ENCODE data around the gene SRPRB. TPM values are rescaled to one million over a fixed set of nuclear protein-coding genes. Genes with fewer than 3 reads are reported as not detected.

Gene SRPRB
- polyA plus RNA-seq, 1 donor from 2014 or later: 46.9 TPM

DNA sequence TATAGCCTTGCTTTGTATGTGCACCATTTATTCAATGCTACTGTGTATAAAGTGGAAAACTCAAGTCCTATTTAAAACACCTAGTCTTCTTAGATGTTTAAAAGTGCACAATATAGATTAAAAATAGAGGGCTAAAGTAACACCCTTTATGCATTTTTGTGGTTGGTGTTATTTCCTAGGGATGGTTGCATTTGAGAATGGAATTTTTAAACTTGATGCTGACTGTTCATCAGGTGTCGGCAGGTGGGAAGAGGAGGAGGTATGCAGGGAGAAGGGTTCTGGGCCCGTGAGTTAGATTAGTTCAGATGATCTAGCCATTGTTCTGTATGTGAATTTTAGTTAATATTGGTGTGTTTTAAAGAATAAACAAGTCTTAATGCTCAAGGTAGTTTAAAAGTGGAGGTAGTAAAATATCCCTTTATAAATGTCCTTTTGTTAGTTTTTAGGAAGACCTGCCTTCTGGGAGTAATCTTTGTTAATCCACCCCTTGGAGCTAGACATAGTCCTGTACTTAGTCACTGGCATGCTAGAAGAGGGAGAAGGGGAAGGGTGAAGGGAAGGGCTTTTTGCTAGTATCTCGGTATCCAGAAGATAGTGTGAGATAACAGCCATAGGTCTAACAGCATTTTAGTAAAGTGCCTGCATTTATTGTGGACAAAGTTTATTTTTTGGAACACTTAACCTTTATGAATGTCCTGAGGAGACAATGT lies 8.1 kb upstream of the SRPRB start:
- no peaks in the 10 kb centered on the region for H3K9me2 ChIP-seq (ENCODE audit: insufficient read depth, low read length)
- no peaks in the 10 kb centered on the region for H3K9me3 ChIP-seq (ENCODE audit: low read length)
- no peak overlapping the region for H3K9ac ChIP-seq (ENCODE audit: low read length)
- TF ChIP-seq MXI1 (conservative IDR thresholded peaks at IDR 0.05; ENCODE audit: poor library complexity, severe bottlenecking) (no peak), POLR2AphosphoS5 (IDR thresholded peaks at IDR 0.05) (no peak), EP300 (conservative IDR thresholded peaks at IDR 0.05; ENCODE audit: poor library complexity, severe bottlenecking) (no peak), SMC3 (conservative IDR thresholded peaks at IDR 0.05; ENCODE audit: poor library complexity) (no peak), EZH2 (IDR thresholded peaks at IDR 0.05; ENCODE audit: borderline replicate concordance, insufficient read depth, low read length, poor library complexity, severe bottlenecking) (no peak), RAD21 (conservative IDR thresholded peaks at IDR 0.05) (no peak), TAF1 (IDR thresholded peaks at IDR 0.05; ENCODE audit: low read depth) (no peak)
- TF ChIP-seq, protein P1, sequence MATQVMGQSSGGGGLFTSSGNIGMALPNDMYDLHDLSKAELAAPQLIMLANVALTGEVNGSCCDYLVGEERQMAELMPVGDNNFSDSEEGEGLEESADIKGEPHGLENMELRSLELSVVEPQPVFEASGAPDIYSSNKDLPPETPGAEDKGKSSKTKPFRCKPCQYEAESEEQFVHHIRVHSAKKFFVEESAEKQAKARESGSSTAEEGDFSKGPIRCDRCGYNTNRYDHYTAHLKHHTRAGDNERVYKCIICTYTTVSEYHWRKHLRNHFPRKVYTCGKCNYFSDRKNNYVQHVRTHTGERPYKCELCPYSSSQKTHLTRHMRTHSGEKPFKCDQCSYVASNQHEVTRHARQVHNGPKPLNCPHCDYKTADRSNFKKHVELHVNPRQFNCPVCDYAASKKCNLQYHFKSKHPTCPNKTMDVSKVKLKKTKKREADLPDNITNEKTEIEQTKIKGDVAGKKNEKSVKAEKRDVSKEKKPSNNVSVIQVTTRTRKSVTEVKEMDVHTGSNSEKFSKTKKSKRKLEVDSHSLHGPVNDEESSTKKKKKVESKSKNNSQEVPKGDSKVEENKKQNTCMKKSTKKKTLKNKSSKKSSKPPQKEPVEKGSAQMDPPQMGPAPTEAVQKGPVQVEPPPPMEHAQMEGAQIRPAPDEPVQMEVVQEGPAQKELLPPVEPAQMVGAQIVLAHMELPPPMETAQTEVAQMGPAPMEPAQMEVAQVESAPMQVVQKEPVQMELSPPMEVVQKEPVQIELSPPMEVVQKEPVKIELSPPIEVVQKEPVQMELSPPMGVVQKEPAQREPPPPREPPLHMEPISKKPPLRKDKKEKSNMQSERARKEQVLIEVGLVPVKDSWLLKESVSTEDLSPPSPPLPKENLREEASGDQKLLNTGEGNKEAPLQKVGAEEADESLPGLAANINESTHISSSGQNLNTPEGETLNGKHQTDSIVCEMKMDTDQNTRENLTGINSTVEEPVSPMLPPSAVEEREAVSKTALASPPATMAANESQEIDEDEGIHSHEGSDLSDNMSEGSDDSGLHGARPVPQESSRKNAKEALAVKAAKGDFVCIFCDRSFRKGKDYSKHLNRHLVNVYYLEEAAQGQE (IDR thresholded peaks at IDR 0.05; ENCODE audit: borderline replicate concordance): no peak
- TF ChIP-seq, protein P2, sequence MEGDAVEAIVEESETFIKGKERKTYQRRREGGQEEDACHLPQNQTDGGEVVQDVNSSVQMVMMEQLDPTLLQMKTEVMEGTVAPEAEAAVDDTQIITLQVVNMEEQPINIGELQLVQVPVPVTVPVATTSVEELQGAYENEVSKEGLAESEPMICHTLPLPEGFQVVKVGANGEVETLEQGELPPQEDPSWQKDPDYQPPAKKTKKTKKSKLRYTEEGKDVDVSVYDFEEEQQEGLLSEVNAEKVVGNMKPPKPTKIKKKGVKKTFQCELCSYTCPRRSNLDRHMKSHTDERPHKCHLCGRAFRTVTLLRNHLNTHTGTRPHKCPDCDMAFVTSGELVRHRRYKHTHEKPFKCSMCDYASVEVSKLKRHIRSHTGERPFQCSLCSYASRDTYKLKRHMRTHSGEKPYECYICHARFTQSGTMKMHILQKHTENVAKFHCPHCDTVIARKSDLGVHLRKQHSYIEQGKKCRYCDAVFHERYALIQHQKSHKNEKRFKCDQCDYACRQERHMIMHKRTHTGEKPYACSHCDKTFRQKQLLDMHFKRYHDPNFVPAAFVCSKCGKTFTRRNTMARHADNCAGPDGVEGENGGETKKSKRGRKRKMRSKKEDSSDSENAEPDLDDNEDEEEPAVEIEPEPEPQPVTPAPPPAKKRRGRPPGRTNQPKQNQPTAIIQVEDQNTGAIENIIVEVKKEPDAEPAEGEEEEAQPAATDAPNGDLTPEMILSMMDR (IDR thresholded peaks at IDR 0.05; ENCODE audit: poor library complexity, severe bottlenecking): no peak
- no peaks in the 10 kb centered on the region for H3F3A ChIP-seq (ENCODE audit: insufficient read depth, low read length, poor library complexity, severe bottlenecking)
- no peak overlapping the region for H3K27ac ChIP-seq (ENCODE audit: low read length)
- no peak overlapping the region for H3K4me3 ChIP-seq (ENCODE audit: low read length)
- no peaks in the 10 kb centered on the region for H3K79me2 ChIP-seq (replicated peaks; ENCODE audit: insufficient read depth, low read length)
- no peak overlapping the region for H3K4me2 ChIP-seq (ENCODE audit: low read length)
- no peaks in the 10 kb centered on the region for H3K36me3 ChIP-seq (ENCODE audit: insufficient read depth, low read length)
- H2AFZ ChIP-seq (ENCODE audit: low read depth, low read length): no peak overlapping the region
- no peaks in the 10 kb centered on the region for H4K20me1 ChIP-seq (ENCODE audit: insufficient read depth)
- H3K27me3 ChIP-seq (ENCODE audit: insufficient read depth, low read depth, low read length): no peaks in the 10 kb centered on the region

DNA sequence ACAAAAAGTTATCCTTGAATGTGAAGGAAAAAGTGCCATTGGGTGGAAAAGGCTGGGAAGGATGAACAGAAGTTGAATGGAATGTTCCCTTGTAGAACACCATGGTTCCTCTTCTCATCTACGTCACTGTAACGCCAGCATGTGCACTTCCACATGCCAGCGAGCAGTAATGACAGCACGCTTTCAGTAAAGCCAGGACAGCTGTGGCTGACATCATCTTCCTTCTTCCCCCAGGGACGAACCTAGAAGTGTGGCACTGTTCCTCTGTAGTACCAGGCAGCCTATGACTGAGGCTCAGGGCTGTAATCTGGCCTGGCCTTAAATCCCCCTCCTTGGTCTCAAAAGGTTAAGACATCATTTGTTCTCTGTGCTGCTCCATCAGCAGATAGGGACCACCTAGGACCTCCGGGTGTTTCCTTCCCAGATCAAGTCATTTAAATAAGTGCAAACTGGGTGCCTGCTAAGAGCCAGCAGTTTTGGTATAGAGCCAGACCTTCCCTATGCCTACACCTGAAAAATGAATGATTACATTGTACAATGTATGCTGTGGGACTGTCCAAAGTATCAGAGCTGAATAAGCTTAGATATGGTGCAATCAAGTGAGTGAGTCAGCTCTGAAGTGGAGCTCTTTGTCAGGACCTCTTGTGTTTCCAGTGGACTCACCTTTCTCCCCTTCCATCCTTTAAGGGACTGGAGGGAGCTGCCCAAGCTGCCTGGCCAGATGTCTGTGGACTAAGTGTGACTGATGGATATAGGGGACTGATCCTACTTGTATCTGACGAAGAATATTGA lies 5.6 kb upstream of the SRPRB start:
- Histone ChIP-seq H3K9me3 (ENCODE audit: low read length) (no peaks in the 10 kb centered on the region), H3K36me3 (ENCODE audit: insufficient read depth, low read length) (no peaks in the 10 kb centered on the region), H3F3A (ENCODE audit: insufficient read depth, low read length, poor library complexity, severe bottlenecking) (no peaks in the 10 kb centered on the region), H3K9ac (ENCODE audit: low read length) (no peak overlapping the region), H3K4me3 (ENCODE audit: low read length) (no peak overlapping the region), H4K20me1 (ENCODE audit: insufficient read depth) (no peaks in the 10 kb centered on the region), H3K27me3 (ENCODE audit: insufficient read depth, low read depth, low read length) (no peaks in the 10 kb centered on the region), H3K79me2 (replicated peaks; ENCODE audit: insufficient read depth, low read length) (no peaks in the 10 kb centered on the region), H3K27ac (ENCODE audit: low read length) (no peak overlapping the region), H3K9me2 (ENCODE audit: insufficient read depth, low read length) (no peaks in the 10 kb centered on the region), H2AFZ (ENCODE audit: low read depth, low read length) (no peak overlapping the region), H3K4me2 (ENCODE audit: low read length) (no peak overlapping the region)
- TF ChIP-seq POLR2AphosphoS5 (IDR thresholded peaks at IDR 0.05) (no peak), MXI1 (conservative IDR thresholded peaks at IDR 0.05; ENCODE audit: poor library complexity, severe bottlenecking) (no peak), EZH2 (IDR thresholded peaks at IDR 0.05; ENCODE audit: borderline replicate concordance, insufficient read depth, low read length, poor library complexity, severe bottlenecking) (no peak), RAD21 (conservative IDR thresholded peaks at IDR 0.05) (no peak), SMC3 (conservative IDR thresholded peaks at IDR 0.05; ENCODE audit: poor library complexity) (no peak), EP300 (conservative IDR thresholded peaks at IDR 0.05; ENCODE audit: poor library complexity, severe bottlenecking) (no peak), TAF1 (IDR thresholded peaks at IDR 0.05; ENCODE audit: low read depth) (no peak)
- TF ChIP-seq, protein P1 (IDR thresholded peaks at IDR 0.05; ENCODE audit: borderline replicate concordance): no peak
- TF ChIP-seq, protein P2 (IDR thresholded peaks at IDR 0.05; ENCODE audit: poor library complexity, severe bottlenecking): no peak

Measured in neural cell (in vitro differentiated cells).